GOT3 (cell line): Measurements from ENCODE around the gene SP6.

Experiments
- DNase-seq: peaks from one replicate; lab custom pipeline; 2025; ENCODE audit warnings: mixed read lengths; lab: John Stamatoyannopoulos, UW

SP6 gene

GRCh38 chr17:47879776-47880454, 29.0 kb upstream of the SP6 start:
- DNase-seq: no peak

DNA sequence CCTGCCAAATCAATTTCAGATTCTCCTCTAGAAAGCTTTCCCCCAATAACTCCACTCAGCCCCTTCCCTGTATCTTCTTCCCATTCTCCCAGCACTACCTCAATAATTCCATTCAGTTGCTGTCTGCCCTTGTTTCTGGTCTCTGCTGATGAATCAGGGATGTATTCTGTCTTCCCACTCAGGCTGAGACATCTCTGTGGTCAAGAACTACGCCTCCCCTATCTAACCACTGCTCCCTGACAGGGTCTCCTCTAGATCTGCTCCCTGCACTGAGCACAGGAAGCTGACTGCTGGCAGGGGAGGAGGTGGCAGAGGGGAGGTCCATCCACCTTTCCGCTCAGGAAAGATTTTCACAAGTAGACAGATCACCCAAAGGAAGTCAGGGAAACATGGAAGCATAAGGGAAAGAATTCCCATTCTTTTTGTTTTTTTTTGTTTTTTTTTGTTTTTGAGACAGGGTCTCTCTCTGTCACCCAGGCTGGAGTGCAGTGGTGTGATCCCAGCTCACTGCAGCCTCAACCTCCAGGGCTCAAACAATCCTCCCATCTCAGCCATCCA, 28.1 kb upstream of the SP6 start:
- DNase-seq: no peak

- DNase-seq: no peak
Observed at GRCh38 chr17:47878203-47879027, 27.5 kb upstream of the SP6 start.

DNA sequence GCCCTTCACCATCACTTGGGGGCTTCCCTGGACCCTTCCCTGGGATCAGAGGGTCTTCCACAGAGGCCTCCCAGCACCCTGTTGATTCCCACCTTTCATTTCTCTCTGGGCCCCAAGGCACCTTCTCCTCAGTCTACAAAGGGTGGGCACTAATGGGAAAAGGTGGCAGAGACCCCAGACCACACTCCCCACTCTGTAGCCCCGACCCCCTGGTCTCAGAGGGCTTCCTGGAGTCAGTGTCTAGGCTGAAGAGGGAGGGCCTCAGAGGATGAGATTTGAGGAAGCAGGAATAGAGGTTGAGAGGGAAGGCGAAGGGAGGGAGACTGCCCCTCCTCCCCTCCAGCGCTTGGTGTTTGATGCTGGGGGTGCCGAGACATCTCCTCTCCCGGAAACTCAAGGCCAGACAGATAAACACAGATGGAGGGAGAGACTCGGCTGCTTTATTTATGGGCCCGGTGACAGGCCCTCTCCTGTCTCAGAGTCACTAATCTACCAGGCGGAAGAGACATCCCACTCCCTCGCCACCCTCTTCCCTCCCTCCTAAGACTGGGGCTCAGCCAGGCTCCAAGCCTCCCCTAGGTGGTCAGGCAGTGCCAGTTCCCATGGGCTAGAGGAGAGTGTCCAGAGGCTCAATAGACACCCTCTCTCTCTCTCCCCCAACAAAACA, 26.5 kb upstream of the SP6 start:
- no peak for DNase-seq

- no peak for DNase-seq
Observed at GRCh38 chr17:47875011-47875985, 24.3 kb upstream of the SP6 start.

DNA sequence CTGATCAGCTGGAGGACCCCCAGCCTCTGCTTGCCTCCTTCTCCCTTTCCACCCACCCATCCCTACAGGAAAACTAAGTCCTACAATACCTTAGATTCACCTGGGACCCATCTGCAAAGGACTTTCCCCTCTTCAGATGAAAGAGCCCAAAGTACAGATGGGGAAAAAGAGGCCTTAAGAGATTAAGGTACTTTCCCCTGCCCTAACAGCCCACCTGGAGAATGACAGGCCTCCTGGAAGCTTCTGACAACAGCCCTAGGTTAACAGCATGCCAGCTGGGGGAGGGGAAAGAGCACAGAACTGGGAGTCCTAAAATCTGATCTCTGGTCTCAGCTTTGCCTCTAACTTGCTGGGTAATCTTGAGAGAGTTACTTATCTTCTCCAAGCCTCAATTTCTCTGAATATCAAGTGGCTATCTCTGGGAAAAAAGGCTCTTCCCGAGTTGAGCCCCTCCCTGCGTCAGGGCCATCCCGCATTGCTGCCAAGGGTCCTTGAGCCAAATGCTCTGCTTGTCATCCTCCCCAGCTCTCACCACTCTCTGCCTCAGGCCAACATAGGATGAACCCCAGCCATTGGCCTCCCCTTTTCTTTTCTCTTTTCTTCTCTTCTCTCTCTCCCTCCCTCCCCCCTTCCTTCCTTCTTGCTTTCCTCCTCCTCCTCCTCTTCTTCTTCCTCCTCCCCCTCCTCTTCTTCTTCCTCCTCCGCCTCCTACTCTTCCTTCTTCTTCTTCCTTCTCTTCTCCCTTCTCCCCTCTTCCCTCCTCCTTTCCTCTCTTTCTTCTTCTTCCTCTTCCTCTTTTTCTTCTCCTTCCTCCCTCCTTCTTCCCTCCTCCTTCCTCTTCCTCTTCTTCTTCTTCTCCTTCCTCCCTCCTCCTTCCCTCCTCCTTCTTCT, 22.5 kb upstream of the SP6 start:
- DNase-seq: no peak

GRCh38 chr17:47872651-47873161, 21.7 kb upstream of the SP6 start:
- DNase-seq: no peak

DNA sequence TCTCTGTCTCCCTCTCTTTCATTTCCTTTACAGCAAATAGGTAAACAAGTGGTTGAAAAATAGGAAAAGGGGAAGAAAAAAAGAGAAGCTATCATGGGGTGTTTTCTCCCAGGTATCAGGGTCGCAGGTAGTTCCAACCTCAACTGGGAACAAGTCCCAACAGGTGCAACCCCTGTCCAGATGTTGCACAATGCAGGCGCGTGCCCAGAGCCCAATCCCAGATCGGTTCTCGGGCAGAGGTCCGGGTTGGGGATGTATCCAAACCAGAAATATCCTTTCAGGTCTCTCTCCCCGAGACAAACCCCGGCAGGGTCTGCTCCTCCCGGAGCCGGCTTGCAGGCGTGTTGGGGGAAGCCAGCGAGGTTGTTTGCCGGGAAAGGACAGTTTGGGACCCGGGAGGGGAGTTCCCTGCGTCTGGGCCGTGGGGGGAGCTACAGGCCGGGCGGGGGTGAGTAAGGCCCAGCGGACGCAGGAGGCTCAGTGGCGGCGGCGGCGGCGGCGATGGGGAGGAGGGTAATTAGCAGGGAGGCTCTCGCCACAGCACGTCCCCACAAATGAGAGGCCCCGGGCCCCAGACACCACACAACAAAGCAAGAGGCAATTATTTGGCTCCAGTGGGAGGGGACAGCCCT, 21.2 kb upstream of the SP6 start:
- no peak for DNase-seq

GRCh38 chr17:47871048-47871447, 20.1 kb upstream of the SP6 start:
- DNase-seq: no peak

GRCh38 chr17:47870056-47870455, 19.1 kb upstream of the SP6 start:
- DNase-seq: no peak

DNA sequence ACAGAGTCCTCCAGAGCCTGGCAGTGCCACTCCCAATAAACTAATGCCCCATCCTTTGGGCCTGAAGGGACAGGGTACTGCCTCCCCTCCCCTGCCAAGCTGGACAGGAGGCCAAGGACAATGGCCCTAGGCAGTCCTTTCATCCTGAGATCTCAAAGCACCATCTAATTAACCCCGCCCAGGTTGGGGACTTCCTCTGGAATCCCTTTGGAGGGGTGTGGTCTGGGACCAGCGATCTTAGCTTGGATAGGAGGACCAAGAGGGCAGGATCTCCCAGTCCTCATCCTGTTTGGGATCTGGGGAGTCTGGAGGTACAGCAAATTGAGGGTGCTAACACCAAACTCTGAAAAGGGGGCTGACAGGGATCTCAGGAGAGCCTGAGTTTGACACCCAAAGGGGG, 18.2 kb upstream of the SP6 start:
- no peak for DNase-seq

GRCh38 chr17:47867813-47868533, 17.0 kb upstream of the SP6 start:
- no peak for DNase-seq

DNA sequence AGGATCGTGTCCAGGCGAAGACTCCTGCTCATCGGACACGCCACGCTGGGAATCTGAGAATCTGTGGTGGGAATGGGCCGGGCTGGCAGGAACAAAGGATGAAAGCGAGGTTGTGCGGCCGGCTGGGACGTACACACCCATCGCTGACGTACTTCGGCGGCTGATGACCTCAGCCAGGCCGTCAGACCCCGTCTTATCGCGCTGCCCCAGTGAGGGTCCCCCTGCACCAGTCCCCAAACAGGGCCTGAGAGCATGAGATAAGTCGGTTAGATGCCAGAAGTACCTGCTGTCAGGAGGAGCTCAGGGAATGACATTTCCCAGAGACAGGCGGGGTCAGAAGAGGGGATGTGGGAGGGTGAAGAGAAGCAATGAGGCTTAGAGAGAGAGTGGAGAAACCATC, 16.0 kb upstream of the SP6 start:
- no peak for DNase-seq

DNA sequence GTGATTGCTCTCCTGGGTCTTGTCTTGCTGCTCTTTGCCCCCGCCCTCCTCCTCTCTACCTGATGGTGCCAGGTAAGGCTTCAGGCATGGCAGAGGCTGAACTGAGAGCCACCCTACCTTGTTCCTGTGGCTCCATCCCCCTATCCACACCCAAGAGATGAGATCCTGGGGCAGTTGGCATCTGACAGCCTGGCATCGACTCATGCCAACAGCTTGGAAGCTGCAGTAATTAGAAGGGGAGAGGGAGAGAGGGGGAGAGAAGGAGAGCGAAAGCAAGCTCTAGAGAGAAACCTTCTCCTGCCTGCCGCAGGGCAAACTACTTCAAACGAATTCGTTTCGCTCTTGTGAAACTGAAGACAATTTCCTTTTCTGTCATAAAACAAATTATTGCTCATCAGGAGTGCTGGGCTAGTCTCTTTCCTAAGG, 13.8 kb upstream of the SP6 start:
- no peak for DNase-seq

GRCh38 chr17:47862621-47863440, 11.9 kb upstream of the SP6 start:
- no peak for DNase-seq

- no peak for DNase-seq
Observed at GRCh38 chr17:47860386-47860785, 9.4 kb upstream of the SP6 start.

GRCh38 chr17:47857551-47858455, 6.8 kb upstream of the SP6 start:
- no peak for DNase-seq
